ENCODE measurements around the gene MBOAT1.
"Not testable (repeated sequence)": the region's sequence is repeated elsewhere in the genome, so short reads cannot be mapped to it uniquely, and the experiment has no call there.

MBOAT1 gene, protein sequence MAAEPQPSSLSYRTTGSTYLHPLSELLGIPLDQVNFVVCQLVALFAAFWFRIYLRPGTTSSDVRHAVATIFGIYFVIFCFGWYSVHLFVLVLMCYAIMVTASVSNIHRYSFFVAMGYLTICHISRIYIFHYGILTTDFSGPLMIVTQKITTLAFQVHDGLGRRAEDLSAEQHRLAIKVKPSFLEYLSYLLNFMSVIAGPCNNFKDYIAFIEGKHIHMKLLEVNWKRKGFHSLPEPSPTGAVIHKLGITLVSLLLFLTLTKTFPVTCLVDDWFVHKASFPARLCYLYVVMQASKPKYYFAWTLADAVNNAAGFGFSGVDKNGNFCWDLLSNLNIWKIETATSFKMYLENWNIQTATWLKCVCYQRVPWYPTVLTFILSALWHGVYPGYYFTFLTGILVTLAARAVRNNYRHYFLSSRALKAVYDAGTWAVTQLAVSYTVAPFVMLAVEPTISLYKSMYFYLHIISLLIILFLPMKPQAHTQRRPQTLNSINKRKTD

GRCh38 chr6:20212392-20213111, at the start of gene MBOAT1:
TSS of gene MBOAT1 (minus strand) at chr6:20212469. CDS start at chr6:20212234, 235 bp downstream.
- DNase-seq = peak; percentile 56

DNA sequence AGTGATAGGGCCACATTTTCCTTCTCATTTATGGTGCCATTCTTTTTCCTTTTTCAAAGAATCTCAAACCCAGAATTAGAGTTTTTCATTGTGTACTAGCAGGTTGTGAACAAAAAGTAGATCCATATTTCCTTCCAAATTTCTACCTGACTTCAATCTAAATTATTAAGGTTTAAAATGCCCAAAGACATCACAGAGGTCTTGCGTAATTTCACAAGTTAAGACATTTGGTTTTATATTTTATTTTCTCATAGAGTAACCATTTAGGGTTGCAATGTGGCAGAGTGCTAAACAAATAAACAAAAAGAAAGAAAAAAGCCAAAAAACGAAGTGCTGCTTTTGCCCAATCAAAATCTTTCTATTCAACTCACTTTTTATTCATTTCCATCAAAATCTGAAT, 49.4 kb upstream of the MBOAT1 start:
- no peak for DNase-seq

GRCh38 chr6:20260360-20260759, 48.1 kb upstream of the MBOAT1 start:
- DNase-seq = no peak

DNA sequence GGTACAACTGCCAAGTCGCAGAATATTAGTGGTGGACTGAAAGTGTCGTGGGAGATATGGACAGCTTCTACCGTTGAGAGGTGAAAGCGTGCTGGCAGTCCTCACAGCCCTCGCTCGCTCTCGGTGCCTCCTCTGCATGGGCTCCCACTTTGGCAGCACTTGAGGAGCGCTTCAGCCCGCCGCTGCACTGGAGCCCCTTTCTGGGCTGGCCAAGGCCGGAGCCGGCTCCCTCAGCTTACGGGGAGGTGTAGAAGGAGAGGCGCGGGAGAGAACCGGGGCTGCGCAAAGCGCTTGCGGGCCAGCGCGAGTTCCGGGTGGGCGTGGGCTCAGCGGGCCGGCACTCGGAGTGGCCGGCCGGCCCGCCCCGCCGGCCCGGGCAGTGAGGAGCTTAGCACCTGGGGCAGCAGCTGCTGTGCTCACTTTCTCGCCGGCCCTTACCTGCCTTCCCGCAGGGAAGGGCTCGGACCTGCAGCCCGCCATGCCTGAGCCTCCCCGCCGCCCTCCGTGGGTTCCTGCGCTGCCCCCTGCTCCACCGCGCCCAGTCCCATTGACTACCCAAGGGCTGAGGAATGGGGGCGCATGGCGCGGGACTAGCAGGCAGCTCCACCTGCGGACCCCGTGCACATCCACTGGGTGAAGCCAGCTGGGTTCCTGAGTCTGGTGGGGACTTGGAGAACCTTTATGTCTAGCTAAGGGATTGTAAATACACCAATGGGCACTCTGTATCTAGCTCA, 47.2 kb upstream of the MBOAT1 start:
- DNase-seq = no peak

GRCh38 chr6:20255428-20255827, 43.2 kb upstream of the MBOAT1 start:
- no peak for DNase-seq

GRCh38 chr6:20254295-20254694, 42.0 kb upstream of the MBOAT1 start:
- DNase-seq = no peak

- DNase-seq = no peak
Observed at GRCh38 chr6:20253021-20253420, 40.8 kb upstream of the MBOAT1 start.

- DNase-seq = no peak
Observed at GRCh38 chr6:20252311-20252710, 40.0 kb upstream of the MBOAT1 start.

DNA sequence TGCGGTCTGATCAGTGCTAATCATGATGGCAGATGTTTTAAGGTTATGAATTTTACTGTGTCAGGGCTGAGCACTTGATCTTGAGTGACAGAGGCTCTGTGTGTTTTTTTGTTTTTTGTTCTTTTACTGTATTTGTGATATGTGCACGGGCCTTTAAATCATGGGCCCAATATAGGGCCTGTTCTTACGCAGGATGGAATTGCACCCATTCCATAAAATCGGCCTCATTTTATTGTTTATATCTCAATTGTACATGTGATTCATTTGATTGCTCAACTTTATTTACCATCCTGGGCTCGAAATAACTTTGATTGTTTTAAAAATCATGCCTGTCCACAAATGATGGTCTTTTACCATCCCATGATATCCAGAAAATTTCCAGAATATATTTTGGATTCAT, 39.3 kb upstream of the MBOAT1 start:
- no peak for DNase-seq

DNA sequence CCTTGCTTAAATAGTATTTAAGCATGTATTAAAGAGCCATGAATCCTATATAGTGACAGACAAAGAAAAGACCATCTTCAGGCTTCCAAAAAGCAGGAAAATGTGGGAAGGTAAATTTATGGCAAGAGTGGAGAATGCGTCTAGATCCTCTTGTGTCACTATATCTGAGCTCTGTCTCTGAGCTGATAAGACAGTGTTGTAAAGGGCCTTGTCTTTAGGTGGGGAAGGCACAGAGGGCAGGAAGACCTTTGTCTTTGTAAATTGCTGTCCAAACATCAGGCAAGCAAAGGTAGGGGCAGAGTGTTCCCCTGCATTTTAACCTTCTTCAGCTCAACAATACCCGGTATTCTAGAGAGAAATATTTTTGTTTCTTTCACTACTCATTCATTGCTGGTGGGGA, 33.9 kb upstream of the MBOAT1 start:
- DNase-seq = no peak

- DNase-seq = not testable (repeated sequence)
Observed at GRCh38 chr6:20244807-20245681, 32.8 kb upstream of the MBOAT1 start.

DNA sequence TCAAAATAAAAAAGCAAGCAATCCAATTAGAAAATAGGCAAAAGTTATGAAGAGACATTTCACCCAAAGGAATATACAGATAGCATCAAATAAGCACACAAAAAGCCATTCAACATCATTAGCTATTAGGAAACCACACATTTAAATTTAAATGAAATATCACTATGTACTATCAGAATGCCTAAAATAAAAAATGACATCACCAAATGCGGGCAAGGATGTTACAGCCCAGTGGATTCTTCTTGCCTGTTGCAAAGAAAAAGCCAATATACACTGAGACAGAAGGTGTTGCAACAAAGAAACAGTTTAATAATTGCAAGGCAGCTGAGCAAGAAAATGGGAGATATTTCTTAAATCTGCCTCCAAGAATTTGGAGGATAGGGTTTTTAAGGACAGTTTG, 31.0 kb upstream of the MBOAT1 start:
- no peak for DNase-seq

GRCh38 chr6:20242397-20242796, 30.1 kb upstream of the MBOAT1 start:
- no peak for DNase-seq

- DNase-seq = no peak
Observed at GRCh38 chr6:20241102-20241501, 28.8 kb upstream of the MBOAT1 start.

- DNase-seq = no peak
Observed at GRCh38 chr6:20238688-20239587, 26.7 kb upstream of the MBOAT1 start.

GRCh38 chr6:20237677-20238460, 25.6 kb upstream of the MBOAT1 start:
- DNase-seq = no peak

DNA sequence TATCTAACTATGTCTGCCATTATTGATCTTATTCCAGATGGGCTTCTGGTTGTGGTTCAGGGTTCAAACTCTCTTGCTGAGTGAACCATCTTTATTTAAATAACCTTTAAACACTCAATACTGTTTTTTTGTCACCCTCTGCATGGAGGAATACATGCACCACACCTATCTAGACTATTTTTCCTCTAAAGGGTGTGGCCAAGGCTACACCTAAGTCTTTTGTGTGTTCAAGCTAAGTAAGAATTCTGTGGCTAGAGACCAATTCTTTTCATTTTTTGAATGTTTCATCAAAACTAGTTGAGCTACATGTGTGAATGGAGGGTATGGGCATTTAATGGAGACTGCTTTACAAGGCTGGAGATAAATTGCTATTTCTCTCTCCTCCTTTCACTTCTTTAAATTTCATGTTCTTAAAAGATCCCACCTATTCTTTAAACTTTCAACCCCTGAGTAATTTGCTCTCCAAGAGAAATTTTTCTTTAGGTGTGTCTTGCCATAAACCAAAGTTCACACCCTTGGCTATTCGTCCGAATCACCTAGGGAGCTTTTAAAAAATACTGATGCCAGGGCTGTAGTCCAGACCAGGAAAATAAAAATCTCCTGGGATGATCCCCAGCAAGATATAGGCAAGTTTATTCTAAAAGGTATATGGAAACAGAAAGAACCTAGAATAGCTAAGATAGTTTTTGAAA, 24.8 kb upstream of the MBOAT1 start:
- no peak for DNase-seq

- DNase-seq = no peak
Observed at GRCh38 chr6:20236344-20236743, 24.1 kb upstream of the MBOAT1 start.

DNA sequence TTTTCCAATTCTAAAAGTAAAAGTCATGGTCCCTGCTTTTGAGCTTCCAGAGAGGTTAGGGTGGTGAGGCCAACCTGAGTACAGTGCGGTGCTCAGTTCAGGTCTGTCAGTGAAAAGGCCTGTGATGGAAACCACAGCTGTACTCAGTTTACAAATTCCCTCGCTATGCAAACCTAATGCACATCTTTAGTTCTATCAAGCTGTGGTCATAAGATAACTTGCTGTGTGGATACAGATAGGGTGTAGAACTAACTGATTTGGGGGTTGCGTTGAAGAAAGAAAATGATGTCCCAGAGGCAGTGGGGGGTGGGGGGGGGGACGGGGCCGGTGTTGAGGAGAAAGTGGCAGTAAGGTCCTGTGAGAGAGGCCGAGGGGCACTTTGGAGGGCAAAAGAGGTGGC, 22.8 kb upstream of the MBOAT1 start:
- DNase-seq = no peak

DNA sequence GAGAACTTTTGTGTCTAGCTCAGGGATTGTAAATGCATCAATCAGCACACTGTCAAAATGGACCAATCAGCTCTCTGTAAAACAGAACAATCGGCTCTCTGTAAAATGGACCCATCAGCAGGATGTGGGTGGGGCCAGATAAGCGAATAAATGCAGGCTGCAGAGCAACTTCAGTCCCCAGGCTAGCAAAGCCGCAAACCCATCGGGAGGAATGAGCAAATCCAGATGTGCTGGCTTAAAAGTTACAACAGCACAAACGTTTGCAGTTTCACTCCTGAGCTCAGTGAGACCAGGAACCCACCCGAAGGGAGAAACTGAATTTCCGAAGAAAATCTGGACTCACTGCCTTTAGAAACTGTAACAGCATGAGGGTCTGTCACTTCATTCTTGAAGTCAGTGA, 21.9 kb upstream of the MBOAT1 start:
- no peak for DNase-seq
